WERI-Rb-1 (cell line): ENCODE results near the gene GALNT12.

ENCODE experiments used
- DNase-seq: peaks from one replicate; pipeline ENCODE4 v3.0.0-alpha.2; 2020
- H3K27ac ChIP-seq: fragments of 250-450 bp; sonication (Bioruptor Pico); 2 replicates; pipeline ENCODE4 v1.5.1; 2020; ENCODE audit warnings: mild to moderate bottlenecking, moderate library complexity
- H3K27me3 ChIP-seq: fragments of 250-450 bp; sonication (Bioruptor Pico); 2 replicates; pipeline ENCODE4 v1.5.1; 2021; ENCODE audit warnings: mild to moderate bottlenecking, low read depth, moderate library complexity; ENCODE audit not compliant: insufficient read depth, severe bottlenecking
- H3K36me3 ChIP-seq: fragments of 250-450 bp; sonication (Bioruptor Pico); 2 replicates; pipeline ENCODE4 v1.5.1; 2020; ENCODE audit warnings: mild to moderate bottlenecking, moderate library complexity
- H3K4me3 ChIP-seq: 2 replicates; pipeline ENCODE4 v1.5.1; 2011; ENCODE audit warnings: low read depth, mild to moderate bottlenecking, control low read depth, low read length
- H3K9me3 ChIP-seq: fragments of 250-450 bp; sonication (Bioruptor Pico); 2 replicates; pipeline ENCODE4 v1.5.1; 2021; ENCODE audit warnings: mild to moderate bottlenecking, moderate library complexity; ENCODE audit not compliant: severe bottlenecking
- TF ChIP-seq, protein P1 (sequence below): IDR thresholded peaks from 2 replicates; pipeline ENCODE4 v1.5.1; 2011; ENCODE audit warnings: low read depth, mild to moderate bottlenecking, control low read depth, inconsistent platforms, low read length

The GALNT12 gene

DNA sequence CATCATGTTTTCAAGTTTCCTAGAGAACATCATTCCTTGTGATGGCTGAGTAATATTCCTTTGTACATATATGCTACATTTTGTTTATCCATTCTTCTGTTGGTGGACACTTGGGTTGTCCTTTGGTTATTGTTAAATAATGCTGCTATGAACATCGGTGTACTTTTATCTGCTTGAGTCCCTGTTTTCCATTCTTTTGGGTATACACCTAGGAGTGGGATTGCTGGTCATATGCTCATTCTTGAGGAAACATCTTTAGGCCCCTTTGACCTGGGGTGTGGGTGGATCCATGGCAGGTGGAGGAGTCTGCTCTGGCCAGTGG, 25.3 kb downstream of the GALNT12 start:
- H3K9me3 ChIP-seq, result no peaks in the 10 kb centered on the region
- DNase-seq, result no peak

DNA sequence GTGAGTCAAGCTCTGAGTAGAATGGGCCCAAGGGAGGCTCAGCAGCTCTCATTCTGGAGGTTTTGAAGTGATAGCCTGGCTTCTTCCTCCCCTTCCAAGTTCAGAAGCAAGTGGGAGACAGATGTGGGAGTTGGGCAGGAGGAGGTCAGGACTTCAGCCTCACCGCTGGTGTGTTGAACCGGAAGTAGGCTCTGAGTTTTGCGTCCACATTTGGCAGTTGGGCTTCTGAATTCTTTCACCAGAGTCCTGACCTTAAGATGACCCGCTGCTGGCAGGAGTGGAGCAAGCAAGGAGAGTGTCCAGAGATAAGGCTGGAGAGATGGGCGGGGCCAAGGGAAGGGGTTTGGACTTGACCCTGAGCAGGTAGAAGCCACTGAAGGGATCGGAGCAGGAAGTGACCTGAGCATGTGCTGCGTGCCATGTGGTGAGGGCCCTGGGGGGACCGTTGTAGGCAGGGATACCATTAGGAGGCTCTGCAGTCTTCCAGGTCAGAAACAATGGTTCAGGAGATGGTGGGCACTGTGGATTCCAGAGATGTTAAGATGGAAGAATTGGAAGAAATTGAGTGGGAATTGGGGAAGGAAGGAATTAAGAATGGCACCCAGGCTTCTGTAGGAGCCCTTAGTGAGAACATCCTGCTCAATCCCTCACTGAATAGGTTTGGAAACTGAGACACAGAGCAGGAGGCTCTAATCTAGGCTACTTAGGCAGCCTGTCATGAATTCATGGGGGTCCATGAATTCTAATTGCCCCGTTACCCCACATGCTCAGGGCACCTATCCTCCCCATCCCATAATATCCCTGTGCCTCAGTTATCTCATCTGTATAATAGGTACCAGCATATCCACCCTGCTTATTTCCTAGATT, 25.9 kb downstream of the GALNT12 start:
- peaks cover 61% of the 10 kb centered on the region for H3K36me3 ChIP-seq
- H3K4me3 ChIP-seq, result no peak overlapping the region
- DNase-seq, result no peak
- no peaks in the 10 kb centered on the region for H3K9me3 ChIP-seq
- TF ChIP-seq, protein P1, sequence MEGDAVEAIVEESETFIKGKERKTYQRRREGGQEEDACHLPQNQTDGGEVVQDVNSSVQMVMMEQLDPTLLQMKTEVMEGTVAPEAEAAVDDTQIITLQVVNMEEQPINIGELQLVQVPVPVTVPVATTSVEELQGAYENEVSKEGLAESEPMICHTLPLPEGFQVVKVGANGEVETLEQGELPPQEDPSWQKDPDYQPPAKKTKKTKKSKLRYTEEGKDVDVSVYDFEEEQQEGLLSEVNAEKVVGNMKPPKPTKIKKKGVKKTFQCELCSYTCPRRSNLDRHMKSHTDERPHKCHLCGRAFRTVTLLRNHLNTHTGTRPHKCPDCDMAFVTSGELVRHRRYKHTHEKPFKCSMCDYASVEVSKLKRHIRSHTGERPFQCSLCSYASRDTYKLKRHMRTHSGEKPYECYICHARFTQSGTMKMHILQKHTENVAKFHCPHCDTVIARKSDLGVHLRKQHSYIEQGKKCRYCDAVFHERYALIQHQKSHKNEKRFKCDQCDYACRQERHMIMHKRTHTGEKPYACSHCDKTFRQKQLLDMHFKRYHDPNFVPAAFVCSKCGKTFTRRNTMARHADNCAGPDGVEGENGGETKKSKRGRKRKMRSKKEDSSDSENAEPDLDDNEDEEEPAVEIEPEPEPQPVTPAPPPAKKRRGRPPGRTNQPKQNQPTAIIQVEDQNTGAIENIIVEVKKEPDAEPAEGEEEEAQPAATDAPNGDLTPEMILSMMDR, result no peak
- H3K27me3 ChIP-seq, result no peaks in the 10 kb centered on the region
- H3K27ac ChIP-seq, result no peak overlapping the region

More for the DNA sequence above, 25.3 kb downstream of the GALNT12 start:
- Histone ChIP-seq H3K36me3 (peaks cover 65% of the 10 kb centered on the region), H3K27ac (no peak overlapping the region), H3K4me3 (no peak overlapping the region), H3K27me3 (no peaks in the 10 kb centered on the region)
- TF ChIP-seq, protein P1, result no peak

DNA sequence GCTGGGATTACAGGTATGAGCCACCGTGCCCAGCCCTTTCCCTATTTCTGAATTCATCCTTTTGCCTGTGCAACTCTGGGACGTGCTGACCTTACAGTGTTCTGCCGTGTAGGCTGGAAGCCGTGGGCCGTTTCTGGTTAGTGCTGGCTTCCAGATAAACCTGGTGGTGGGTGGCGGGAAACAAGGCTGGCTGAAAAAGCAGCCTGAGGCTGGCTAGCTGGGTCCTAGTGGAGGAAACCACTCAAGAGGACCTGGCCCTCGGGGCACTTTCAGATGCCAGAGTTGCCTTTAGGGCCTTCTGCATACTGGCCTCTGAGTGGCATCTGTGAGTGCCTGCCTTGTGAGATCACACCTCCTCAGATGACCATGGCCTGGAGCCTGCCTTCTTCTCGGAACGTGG, 26.9 kb downstream of the GALNT12 start:
- no peaks in the 10 kb centered on the region for H3K9me3 ChIP-seq

DNA sequence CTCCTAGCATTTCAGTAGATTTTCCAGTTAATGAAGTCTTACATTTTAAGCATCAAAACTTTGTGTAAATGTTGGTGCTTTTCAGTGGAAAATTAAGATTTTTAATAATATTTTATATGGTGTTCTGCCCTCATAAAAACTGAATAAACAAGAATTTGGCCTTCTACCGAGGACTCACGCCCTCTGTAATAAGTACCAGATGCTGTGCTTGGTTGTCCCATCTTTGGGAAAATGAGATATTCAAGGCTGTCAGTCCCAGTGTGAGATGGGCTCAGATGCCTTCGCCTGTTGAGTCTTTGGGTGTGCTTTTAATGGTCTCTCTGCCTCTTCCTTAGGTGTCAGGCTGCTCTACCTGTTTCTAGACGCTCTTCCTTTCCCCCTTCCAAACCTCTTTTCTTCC, 28.7 kb downstream of the GALNT12 start:
- no peaks in the 10 kb centered on the region for H3K27me3 ChIP-seq
- H3K9me3 ChIP-seq, result no peaks in the 10 kb centered on the region
- TF ChIP-seq, protein P1, result no peak
- H3K27ac ChIP-seq, result peak overlapping the region; percentile 31
- no peak for DNase-seq
- peaks cover 66% of the 10 kb centered on the region for H3K36me3 ChIP-seq
- no peak overlapping the region for H3K4me3 ChIP-seq

More for the DNA sequence above, 26.9 kb downstream of the GALNT12 start:
- DNase-seq, result no peak
- Histone ChIP-seq H3K27ac (no peak overlapping the region), H3K4me3 (no peak overlapping the region), H3K36me3 (peaks cover 63% of the 10 kb centered on the region), H3K27me3 (no peaks in the 10 kb centered on the region)
- TF ChIP-seq, protein P1, result no peak

DNA sequence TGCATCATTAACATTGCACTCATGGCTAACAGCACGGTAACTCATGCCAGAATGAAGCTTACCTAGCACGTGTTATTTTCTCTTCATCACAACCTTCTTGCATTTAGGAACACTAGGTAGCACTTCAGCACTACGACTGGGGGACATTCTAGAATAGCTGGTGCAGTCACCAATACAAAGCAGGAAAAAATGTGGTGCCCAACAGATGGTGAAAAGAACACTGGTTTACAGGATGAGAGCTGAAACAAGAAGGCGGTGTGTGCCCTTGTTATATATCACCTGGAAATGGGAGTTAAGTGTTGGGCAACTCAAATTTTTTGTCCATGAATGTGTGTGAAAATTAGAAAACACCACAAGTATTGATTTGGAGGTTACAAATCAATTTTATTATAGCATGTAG, 30.0 kb downstream of the GALNT12 start:
- no peak overlapping the region; the same call in 1 of the 2 replicates for H3K27ac ChIP-seq
- H3K36me3 ChIP-seq, result peaks cover 56% of the 10 kb centered on the region
- TF ChIP-seq, protein P1, result no peak

More for the DNA sequence above, 30.0 kb downstream of the GALNT12 start:
- Histone ChIP-seq H3K9me3 (no peaks in the 10 kb centered on the region), H3K4me3 (no peak overlapping the region), H3K27me3 (no peaks in the 10 kb centered on the region)
- DNase-seq, result no peak
